Purkinje cell (primary cell): ENCODE measurements around the gene COP1. TPM values are rescaled to one million over a fixed set of nuclear protein-coding genes. Genes with fewer than 3 reads are reported as not detected.

Experiments used
- polyA plus RNA-seq: library from polyadenylated mRNA; unstranded; fragments of >200 nt; fragmentation: Nextera tagmentation; gene quantifications from 2 replicates; pipeline ENCODE4 v1.2.1, GENCODE V29; 2014

Gene COP1
- polyA plus RNA-seq: 39.5 and 51.5 TPM in 2 replicates

GRCh38 chr1:176206961-176207902 lies at the start of gene COP1:
COP1 (minus strand) TSS chr1:176207286; CDS start chr1:176206978, 308 bp downstream.

